NCI-H2081 treated with DMSO at 0.1 percent for 48 hours (cell line): ENCODE data around the gene TRMT61A.

Experiments
- DNase-seq: peaks from one replicate; lab custom pipeline; 2025; lab: John Stamatoyannopoulos, UW

TRMT61A gene

GRCh38 chr14:103547455-103547940 lies 18.5 kb downstream of the TRMT61A start:
- DNase-seq = no peak

DNA sequence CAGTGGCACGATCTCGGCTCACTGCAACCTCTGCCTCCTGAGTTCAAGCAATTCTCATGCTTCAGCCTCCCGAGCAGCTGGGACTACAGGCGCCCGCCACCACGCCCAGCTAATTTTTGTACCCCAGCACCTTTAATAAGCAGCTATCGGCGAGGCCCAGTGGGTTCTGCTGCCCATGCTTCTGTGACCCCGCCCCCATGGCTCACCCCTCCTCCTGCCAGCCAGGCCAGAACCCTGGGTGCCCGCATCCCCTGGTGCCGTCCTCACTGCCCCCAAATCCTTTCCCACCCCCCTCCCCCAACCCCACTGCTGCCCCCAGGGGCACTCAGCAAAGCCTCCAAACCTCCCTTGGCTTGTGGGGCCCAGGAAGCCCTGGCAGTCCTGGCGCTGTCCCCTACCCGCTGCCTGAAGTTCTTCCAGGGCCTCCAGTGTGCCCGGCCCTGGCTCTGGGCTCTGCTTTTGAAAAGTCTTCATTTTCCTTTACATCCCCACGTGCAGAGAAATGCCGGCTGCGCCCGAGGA lies 19.0 kb downstream of the TRMT61A start:
- no peak for DNase-seq

DNA sequence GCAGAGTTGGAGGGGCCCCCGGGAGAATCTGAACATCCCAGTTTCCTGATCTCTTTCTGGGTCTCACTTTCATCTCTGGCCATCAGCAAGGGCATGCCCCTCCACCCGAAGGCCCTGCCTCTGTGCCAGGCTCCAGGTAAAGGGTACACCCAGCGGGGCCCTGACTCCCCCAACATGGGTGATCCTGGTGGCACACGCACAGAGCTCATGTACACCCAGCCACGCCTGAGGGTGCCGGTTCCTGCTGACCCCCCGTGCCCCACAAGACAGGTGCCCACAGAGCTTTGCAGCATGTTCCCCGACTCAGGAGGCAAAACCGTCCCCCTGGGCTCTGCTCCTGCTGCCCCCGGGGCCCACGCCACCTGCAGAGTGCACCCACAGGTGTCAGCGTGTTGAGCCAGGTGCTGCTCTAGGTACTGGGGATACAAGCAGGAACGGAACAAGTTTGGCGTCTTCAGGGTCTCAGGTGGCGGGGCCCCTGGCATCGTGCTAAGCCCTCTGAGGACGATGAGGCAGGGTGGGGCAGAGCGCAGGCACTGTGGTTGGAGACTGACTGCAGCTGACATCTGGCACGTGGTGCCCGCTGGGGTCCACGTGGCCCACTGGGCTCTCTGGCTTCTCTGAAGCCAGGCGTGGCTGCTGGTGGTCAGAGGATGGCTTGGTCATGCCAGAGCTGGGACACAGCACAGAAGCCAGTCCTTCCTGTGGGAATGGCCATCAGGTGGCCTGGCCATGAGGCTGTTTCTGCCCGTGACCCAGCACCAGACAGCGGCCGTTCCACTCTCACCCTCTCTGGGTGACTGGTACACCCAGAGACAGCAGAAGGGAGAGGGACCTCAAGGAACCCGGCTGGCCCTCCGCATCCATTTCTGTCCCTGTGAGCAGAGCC lies 19.7 kb downstream of the TRMT61A start:
- DNase-seq = no peak

- no peak for DNase-seq
Measured at GRCh38 chr14:103549361-103550311, 20.6 kb downstream of the TRMT61A start.

DNA sequence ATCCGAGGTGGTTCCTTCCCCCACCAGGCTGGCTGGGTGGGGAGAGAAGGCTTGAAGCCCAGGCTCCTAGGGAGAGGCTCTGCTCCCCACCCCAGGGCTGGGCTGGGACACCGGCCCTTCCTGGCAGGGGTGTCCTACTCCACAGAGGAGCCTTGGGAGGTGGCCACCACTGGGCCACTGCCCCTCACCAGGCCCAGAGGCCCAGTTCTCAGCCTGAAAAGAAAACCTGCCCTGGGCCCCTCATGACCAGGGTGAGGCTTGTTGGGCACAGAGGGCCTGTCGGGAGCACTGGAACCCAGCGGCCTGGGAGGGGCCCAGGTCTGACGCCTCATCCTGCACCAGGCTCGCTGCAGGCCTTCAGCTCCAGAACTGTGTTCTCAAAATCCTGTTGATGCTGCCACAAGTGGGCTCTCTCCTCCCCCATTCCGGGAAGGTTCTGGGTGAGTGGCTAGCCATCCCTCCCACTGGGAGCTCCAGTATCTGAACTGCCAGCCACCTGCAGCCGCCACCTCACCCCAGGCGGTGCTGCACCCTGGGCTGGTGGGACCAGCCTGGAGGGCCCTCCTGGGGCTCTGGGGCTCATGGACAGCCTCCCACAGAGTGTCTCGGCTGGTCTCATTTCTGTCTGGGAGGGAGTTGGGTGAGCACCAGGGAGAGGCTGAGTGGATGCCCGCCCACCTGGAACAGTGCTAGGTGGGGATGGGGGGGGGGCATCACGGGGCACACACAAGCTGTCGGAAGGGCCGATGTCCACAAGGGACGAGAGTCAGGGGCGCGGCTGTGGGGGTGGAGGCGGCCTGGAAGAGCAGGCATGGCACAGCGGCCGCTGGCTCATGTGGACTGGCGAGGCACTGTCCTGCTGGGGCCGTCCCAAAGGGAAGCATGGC lies 21.7 kb downstream of the TRMT61A start:
- DNase-seq = no peak

DNA sequence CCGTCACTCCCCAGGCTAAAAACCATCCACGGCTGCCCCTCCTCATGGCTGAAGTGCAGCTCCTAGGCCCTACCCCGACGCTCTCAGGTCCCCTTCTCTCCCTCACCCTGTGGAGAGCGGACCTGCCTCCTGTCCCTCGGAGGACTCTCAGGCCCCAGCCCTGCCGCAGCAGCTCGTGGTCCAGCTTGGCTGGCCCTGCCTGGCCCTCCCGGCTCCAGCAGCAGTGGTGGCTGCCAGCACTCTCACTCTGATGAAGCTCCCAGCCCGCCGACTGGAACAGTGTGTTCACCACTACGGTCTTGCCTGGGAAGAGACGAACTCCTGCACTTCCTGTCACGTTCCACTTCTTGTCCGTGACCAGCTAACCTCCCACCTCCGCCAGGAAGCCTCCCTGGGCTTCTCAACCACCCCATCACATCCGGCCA lies 22.4 kb downstream of the TRMT61A start:
- no peak for DNase-seq

GRCh38 chr14:103552011-103552845 lies 23.2 kb downstream of the TRMT61A start:
- no peak for DNase-seq

GRCh38 chr14:103552846-103553210 lies 23.8 kb downstream of the TRMT61A start:
- no peak for DNase-seq

DNA sequence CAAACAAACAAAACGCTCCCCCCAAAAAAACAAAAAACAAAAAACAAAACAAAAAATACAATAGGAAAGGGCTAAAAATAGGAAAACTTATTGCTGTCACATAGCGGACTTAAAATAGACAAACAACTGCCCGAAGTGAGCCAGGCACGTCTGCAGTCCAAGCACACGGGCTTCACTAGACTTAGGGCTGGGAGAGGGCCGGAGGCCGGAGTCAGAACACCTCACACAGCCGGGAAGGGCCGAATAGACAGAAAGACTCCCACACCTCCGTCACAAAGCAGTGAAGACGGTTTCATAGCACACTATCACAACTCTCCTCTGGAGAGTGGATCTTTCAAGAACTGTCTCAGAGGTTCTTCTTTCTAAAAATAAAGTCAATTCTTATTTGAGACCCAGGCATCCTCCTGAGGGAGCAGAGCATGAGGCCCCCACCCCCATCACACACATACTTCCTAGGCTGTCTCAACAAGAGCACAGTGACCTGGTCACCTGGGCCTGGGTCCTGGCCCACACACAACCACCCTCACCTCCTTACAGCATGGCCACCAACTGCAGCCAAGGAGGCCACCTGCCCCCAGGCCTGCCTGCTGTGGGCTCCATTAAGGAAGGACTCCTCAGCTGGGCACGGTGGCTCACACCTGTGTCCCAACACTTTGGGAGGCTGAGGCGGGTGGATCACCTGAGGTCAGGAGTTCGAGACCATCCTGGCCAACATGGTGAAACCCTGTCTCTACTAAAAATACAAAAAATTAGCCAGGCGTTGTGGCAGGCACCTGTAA lies 26.8 kb downstream of the TRMT61A start:
- DNase-seq = no peak

- no peak for DNase-seq
Measured at GRCh38 chr14:103556946-103557758, 28.2 kb downstream of the TRMT61A start.

DNA sequence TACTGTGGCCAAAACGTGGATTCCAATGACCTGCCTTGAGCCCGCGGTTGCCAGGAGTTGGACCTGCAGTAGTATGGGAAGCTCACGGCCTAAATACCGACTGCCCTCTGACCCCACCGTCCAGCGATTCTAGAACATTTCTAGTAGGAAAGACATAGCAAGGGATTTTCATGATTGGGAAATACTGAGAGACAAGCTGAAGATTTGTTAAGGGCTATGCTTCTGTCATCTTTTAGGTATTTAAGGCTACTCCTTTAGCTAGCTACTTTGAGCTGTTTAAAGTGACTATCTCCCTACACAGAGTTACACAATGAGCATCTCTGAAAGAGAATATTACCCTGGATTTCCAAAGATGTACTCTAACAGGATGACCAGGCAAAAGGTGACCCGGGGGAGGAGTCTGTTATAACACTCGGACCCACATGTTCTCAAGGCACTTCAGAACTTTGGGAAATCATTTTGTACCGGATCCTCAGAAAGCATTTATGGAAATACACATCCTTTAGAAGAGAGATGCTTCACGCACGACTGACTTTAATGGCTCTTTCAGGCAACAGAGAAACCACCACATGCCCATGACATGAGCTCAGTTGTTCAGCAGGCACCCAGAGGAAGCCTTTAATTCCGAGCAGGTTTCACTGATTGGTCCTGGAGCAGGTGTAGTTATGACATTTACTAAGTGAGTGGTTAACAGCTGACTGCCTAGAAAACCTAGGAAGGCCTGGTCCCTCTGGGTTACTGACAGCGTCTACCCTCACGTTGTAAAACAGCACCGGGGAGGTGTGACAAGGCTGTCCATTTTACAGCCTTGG lies 29.3 kb downstream of the TRMT61A start:
- no peak for DNase-seq

DNA sequence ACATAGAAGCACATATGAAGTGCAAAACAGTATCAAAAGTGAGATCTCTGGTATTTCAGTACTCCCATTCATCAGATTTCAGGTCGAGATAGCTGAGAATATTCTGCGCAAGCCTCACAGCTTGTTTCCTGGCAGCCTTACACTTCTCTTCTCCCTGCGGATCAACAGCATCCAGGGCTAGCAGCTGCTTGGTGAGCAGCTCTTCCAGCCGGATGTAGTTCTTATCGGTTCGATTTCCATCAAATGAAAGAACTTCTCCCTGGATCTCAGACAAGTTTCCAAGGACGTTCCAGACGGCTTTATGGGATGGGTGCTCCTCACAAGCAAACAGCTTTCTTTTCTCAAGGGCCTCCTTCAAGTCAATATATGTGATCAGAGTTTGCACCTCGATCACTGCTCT lies 30.8 kb downstream of the TRMT61A start:
- no peak for DNase-seq

GRCh38 chr14:103560691-103561090 lies 31.7 kb downstream of the TRMT61A start:
- DNase-seq = no peak

DNA sequence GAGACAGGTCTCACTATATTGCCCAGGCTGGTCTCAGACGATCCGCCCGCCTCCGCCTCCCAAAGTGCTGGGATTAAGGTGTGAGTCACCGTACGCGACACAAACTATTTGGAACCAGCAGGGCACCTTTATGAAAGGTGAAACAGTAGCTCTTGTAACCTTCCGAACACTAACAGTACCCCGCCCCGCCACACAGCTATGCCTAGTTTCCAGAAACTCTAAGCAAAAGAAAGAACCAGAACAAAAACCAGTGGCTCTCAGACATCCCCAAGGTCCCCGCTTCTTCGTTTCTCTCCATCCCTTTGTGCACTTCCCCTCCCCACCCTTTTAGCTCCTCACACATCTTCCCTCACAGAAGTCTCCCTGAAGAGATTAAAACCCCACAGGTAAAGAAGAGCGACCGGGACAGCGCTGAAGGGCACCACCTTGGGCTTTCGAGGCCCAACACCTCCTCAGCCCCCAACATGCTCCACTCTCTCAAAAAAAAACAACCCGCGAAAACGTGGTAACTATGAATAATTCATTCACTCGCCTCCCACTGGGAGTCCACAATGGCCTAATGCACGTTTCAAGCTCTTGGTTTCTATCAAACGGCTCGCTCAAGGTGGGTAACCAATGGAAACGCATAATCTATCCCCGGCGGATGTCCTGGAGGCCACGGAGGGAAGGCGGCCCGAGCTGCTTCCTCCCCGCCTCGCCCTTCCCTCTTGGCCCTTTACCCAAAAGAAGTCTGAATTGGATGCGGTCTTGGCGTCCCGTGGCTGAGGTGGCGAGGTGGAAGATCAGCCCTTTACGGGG lies 32.6 kb downstream of the TRMT61A start:
- no peak for DNase-seq

DNA sequence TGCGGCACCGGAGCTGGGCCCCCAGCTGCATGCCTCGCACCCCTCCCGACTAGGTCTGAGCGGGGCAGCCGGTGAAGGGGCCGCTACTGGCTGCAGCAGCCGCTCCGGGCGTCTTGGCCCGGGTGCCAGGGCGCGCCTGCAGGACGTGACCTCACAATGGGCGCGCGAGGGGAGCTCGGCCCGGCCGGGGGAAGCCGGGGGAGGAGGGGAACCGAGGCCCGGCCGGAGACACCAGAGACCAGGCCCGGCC lies 33.1 kb downstream of the TRMT61A start:
- no peak for DNase-seq

GRCh38 chr14:103562429-103563225 lies 33.6 kb downstream of the TRMT61A start, which contains the start of the genes BAG5 and COA8:
Gene BAG5 (minus strand): TSS chr14:103562657. CDS start chr14:103561164, 1,493 bp downstream.
Gene COA8 (plus strand): TSS chr14:103562960. CDS start chr14:103563002, 42 bp downstream.
- DNase-seq = peak; percentile 40
